Measurements from ENCODE around the gene NEK9. TPM values are rescaled to one million over a fixed set of nuclear protein-coding genes. Genes with fewer than 3 reads are reported as not detected.

Gene NEK9
- total and polyA plus RNA-seq, 10 of the 15 experiments (the other 5 are each of a cell fraction or from before 2014, with no cell fraction given), result 6.0 to 78.8 (median 44.7) TPM

DNA sequence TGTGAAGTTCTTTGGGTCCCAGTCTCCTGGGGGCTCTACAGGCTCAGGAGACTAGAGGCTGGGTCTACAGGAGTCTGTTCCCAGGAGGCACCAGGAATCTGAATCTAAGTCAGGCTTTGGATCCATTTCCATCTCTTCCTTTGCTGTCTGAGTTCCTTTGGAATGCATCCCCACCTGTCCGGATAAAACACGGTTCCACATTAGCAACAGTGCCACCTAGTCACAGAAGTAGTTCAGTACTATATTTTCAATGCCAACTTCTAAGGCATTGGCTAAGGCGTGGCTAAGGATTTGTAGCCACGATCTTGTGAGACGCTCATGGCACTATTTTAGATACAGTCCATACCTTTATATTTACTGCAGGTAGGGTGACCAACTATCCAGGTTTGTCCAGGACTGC is 42.3 kb downstream of the NEK9 start (continued):
- TF ChIP-seq, protein P1, sequence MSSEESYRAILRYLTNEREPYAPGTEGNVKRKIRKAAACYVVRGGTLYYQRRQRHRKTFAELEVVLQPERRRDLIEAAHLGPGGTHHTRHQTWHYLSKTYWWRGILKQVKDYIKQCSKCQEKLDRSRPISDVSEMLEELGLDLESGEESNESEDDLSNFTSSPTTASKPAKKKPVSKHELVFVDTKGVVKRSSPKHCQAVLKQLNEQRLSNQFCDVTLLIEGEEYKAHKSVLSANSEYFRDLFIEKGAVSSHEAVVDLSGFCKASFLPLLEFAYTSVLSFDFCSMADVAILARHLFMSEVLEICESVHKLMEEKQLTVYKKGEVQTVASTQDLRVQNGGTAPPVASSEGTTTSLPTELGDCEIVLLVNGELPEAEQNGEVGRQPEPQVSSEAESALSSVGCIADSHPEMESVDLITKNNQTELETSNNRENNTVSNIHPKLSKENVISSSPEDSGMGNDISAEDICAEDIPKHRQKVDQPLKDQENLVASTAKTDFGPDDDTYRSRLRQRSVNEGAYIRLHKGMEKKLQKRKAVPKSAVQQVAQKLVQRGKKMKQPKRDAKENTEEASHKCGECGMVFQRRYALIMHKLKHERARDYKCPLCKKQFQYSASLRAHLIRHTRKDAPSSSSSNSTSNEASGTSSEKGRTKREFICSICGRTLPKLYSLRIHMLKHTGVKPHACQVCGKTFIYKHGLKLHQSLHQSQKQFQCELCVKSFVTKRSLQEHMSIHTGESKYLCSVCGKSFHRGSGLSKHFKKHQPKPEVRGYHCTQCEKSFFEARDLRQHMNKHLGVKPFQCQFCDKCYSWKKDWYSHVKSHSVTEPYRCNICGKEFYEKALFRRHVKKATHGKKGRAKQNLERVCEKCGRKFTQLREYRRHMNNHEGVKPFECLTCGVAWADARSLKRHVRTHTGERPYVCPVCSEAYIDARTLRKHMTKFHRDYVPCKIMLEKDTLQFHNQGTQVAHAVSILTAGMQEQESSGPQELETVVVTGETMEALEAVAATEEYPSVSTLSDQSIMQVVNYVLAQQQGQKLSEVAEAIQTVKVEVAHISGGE (CRISPR knock-in tag; IDR thresholded peaks at IDR 0.05), result no peak
- TF ChIP-seq, protein P2, sequence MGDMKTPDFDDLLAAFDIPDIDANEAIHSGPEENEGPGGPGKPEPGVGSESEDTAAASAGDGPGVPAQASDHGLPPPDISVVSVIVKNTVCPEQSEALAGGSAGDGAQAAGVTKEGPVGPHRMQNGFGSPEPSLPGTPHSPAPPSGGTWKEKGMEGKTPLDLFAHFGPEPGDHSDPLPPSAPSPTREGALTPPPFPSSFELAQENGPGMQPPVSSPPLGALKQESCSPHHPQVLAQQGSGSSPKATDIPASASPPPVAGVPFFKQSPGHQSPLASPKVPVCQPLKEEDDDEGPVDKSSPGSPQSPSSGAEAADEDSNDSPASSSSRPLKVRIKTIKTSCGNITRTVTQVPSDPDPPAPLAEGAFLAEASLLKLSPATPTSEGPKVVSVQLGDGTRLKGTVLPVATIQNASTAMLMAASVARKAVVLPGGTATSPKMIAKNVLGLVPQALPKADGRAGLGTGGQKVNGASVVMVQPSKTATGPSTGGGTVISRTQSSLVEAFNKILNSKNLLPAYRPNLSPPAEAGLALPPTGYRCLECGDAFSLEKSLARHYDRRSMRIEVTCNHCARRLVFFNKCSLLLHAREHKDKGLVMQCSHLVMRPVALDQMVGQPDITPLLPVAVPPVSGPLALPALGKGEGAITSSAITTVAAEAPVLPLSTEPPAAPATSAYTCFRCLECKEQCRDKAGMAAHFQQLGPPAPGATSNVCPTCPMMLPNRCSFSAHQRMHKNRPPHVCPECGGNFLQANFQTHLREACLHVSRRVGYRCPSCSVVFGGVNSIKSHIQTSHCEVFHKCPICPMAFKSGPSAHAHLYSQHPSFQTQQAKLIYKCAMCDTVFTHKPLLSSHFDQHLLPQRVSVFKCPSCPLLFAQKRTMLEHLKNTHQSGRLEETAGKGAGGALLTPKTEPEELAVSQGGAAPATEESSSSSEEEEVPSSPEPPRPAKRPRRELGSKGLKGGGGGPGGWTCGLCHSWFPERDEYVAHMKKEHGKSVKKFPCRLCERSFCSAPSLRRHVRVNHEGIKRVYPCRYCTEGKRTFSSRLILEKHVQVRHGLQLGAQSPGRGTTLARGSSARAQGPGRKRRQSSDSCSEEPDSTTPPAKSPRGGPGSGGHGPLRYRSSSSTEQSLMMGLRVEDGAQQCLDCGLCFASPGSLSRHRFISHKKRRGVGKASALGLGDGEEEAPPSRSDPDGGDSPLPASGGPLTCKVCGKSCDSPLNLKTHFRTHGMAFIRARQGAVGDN (IDR thresholded peaks at IDR 0.05), result no peak
- TF ChIP-seq KAT2A (conservative IDR thresholded peaks at IDR 0.05; ENCODE audit: control insufficient read depth, low read depth, low read length) (no peak), RCOR1 (conservative IDR thresholded peaks at IDR 0.05; ENCODE audit: low read depth, low read length) (no peak), NR2C2 (IDR thresholded peaks at IDR 0.05; ENCODE audit: borderline replicate concordance, control insufficient read depth, insufficient read length, low read depth) (no peak)
